NCI-H2196 (cell line): ENCODE measurements around the gene CEP152.
"Not testable (repeated sequence)": the region's sequence is repeated elsewhere in the genome, so short reads cannot be mapped to it uniquely, and the experiment has no call there.

Experiments used
- DNase-seq: peaks from one replicate; lab custom pipeline; 2025; ENCODE audit not compliant: unreplicated experiment; lab: John Stamatoyannopoulos, UW

Gene CEP152, protein sequence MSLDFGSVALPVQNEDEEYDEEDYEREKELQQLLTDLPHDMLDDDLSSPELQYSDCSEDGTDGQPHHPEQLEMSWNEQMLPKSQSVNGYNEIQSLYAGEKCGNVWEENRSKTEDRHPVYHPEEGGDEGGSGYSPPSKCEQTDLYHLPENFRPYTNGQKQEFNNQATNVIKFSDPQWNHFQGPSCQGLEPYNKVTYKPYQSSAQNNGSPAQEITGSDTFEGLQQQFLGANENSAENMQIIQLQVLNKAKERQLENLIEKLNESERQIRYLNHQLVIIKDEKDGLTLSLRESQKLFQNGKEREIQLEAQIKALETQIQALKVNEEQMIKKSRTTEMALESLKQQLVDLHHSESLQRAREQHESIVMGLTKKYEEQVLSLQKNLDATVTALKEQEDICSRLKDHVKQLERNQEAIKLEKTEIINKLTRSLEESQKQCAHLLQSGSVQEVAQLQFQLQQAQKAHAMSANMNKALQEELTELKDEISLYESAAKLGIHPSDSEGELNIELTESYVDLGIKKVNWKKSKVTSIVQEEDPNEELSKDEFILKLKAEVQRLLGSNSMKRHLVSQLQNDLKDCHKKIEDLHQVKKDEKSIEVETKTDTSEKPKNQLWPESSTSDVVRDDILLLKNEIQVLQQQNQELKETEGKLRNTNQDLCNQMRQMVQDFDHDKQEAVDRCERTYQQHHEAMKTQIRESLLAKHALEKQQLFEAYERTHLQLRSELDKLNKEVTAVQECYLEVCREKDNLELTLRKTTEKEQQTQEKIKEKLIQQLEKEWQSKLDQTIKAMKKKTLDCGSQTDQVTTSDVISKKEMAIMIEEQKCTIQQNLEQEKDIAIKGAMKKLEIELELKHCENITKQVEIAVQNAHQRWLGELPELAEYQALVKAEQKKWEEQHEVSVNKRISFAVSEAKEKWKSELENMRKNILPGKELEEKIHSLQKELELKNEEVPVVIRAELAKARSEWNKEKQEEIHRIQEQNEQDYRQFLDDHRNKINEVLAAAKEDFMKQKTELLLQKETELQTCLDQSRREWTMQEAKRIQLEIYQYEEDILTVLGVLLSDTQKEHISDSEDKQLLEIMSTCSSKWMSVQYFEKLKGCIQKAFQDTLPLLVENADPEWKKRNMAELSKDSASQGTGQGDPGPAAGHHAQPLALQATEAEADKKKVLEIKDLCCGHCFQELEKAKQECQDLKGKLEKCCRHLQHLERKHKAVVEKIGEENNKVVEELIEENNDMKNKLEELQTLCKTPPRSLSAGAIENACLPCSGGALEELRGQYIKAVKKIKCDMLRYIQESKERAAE (N-terminal part only)

DNA sequence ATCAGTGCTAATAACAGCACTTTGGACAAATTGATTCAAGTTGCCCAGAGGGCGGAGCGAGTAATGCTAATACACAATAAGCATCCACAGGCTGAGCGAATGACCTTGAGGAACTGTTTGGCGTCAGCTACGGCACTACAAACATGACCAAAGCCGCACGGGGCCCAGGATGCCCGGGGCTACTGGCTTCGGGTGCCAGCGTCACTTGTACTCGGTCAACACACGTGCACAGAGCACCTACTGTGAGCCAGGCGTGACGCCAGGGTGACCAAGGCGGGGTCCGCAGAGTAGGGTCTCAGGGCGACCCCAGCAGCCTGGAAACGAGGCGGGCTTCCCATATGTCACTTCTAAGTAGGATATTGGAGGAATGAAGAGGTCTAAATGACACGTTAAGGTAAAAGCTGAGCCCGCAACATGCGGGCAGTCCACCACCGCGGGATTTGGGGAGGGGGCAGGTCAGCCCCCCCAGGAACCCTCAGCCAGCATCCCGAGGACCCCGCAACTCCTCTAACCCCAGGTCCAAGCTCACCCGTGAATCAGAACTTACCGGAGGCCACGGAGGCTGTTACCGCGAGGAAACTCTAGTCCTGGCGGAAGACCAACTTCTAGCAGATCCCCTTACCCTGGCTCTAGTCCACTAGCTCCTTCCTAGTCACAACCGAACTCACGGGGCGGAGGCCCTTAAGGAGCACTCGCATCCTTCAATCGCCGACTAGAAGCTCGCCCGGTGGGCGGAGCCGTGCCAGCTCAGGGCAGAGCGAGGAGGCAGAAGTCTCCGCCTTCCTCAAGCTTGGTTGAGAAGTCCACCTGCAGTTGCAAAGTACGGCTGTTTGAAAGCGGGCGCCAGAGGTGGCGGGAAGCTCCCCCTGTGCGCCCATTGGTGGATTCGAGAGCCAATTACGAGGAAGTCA is at the start of gene CEP152:
TSS of gene CEP152 (minus strand) at position 656 of the 911 bp plus-strand sequence. CDS start 5,420 bp downstream, outside the sequence.
- DNase-seq, result peak; percentile 94

- DNase-seq, result no peak
Observed at GRCh38 chr15:48859426-48859825, 48.6 kb upstream of the CEP152 start.

- no peak for DNase-seq
Observed at GRCh38 chr15:48858401-48858800, 47.5 kb upstream of the CEP152 start.

DNA sequence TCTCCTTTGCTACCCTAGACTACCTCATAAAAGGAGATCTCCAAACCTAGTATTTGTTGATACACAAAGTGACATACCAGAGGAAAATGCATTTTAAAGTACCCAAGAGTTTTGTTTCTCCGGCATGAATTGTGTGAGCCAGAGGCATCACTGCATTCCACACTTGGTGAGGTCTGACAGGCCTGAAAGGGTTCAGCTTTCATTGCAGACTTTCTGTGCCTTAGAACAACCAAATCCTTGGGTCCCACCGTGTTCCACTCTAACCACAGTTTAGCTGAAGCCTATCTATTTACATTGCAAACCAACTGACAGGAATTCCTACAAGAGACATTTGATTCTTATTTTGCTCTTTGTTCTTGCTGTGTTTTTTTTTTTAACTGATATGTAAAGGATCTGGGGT is 46.1 kb upstream of the CEP152 start:
- no peak for DNase-seq

DNA sequence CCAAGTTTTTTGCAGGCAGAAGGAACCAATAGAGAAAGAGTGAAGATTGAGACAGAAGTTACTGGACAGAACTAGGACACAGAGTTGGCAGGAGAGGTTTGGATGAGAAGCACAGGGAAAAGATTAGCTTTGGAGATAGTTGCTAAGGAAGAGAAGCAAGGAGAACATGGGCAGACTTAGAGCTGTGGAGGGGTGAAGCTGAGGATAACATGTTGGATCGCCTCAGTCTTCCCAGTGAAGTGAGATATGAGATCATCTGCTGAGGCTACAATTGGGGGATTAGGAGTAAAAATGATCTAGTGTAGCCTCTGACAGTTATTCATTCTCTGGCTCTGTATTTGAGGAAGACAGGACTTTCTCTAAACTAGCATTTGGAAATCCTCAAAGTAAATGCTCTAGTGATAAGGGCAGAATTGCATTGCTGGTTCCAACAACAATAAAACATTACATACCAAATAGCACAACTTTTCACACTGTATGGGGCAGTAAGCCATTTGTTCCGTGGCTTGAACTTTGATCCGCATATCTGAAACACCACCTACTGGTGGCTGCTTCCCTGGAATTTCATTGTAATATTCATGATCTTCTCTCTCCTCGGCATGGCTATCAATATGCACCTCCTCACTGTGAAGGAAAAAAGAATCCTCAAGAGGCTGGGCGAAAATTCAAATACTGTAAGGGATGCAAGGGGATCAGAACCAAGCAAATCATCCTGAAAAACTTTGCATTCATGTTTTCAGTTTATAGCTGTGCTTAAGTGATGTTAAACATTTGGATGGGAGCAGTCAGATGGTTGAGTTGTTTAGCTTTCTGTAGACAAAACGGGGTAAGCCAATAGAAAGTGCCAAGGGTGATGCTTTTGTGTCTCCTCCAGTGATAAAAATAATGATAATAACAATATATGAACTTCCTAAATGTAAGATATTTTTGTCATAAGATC is 44.9 kb upstream of the CEP152 start:
- peak; percentile 12 for DNase-seq

DNA sequence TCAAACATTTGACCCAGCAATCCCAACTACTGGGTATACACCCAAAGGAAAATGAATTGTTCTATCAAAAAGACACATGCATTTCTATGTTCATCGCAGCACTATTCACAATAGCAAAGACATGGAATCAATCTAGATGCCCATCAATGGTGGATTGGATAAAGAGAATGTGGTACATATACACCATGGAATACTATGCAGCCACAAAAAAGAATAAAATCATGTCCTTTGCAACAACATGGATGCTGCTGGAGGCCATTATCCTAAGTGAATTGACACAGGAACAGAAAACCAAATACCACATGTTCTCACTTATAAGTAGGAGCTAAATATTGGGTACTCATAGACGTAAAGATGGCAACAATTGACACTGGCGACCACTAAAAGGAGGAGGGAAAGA is 43.6 kb upstream of the CEP152 start:
- not testable (repeated sequence) for DNase-seq

DNA sequence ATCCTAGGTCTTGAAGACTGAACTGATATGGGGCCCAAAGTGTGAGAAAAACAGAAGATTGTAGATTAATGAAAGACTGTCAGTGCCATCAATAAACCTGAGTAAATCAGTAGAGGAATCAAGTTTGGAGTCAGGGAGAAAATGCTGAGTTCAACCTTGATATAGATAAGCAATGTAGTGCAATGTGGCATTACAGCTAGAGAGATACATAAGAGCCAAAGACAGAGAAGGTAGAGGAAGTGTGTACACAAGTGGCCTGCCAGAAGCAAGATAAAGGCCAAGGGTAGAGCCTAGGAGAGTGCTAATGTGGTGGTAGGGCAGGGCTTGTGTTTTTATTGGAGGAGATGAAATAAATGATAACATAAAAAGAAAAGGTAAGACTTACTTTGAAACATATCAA is 41.1 kb upstream of the CEP152 start:
- DNase-seq, result no peak

- no peak for DNase-seq
Observed at GRCh38 chr15:48850648-48851047, 39.8 kb upstream of the CEP152 start.

GRCh38 chr15:48845123-48845522 is 34.3 kb upstream of the CEP152 start:
- DNase-seq, result no peak

DNA sequence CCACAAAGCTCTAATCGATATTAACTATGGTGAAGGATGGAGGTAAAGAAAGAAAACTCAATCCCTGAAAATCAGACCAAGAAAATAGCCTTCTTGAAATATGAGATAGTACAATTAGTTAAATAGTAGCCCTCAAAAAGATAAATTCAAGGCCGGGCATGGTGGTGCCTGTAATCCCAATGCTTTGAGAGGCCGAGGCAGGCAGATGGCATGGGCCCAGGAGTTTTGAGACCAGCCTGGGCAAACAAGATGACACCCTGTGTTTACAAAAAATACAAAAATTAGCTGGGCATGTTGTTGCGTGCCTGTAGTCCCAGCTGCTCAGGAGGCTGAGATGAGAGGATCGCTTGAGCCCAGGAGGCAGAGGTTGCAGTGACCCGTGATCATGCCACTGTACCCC is 31.6 kb upstream of the CEP152 start:
- peak; percentile 31 for DNase-seq

- DNase-seq, result no peak
Observed at GRCh38 chr15:48834756-48835155, 23.9 kb upstream of the CEP152 start.

- no peak for DNase-seq
Observed at GRCh38 chr15:48833526-48834239, 22.8 kb upstream of the CEP152 start.

GRCh38 chr15:48832648-48833047 is 21.8 kb upstream of the CEP152 start:
- no peak for DNase-seq

GRCh38 chr15:48828906-48829305 is 18.0 kb upstream of the CEP152 start:
- no peak for DNase-seq

DNA sequence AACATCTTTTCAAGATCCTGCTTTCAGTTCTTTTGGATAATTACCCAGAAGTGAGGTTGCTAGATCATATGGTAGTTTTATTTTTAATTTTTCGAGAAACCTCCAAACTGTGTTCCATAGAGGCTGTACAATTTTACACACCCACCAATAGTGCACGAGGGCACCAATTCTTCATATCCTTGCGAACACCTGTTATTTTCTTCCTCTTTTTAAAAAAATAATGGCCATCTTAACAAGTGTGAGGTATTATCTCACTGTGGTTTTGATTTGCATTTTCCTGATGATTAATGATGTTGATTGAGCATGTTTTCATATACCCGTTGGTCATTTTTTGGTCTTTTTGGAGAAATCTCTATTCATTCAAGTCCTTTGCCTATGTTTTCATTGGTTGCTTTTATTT is 17.6 kb upstream of the CEP152 start:
- DNase-seq, result no peak

DNA sequence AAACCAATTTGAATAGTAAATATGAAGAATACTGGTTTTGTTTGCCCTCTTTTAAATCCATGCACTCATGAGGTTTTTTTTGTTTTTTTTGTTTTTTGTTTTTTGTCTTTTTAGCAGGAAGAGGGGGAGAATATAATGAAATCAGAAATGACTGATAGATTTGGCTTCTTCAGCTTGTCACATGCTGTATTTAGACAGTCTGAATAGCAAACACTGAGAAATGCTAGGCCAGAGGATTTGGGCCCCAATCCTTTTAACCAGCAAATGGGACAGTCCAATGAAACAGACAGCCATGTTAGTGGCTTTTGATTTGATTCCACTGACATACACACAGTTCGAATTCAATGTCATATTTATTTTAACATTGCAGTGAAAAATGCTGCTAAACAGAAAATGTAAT is 14.2 kb upstream of the CEP152 start:
- no peak for DNase-seq

GRCh38 chr15:48823706-48824105 is 12.8 kb upstream of the CEP152 start:
- no peak for DNase-seq

DNA sequence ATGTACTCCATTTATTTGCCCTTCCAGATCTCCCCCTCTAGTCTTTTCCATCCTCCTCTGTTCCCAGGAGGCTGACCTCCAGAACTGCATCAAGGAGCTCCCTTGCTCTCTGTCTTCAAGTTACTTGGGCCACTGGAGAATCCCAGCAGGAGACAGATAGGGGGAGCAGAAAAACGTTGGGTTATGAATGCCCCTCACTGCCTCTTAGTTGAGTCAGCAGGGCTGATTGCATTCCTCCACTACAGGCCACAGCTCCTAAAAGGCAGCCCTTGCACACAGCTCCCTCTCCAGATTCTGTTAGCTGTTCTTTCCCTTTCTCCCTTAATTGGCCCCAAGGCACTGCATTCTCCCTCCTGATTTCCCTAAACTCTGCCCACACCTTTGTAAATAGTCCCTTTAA is 12.4 kb upstream of the CEP152 start:
- no peak for DNase-seq
